GM20000 (cell line): Measurements from ENCODE around the gene HAVCR2.

Source experiments
- DNase-seq: peaks from one replicate; pipeline ENCODE4 v3.0.0; 2012; ENCODE audit warnings: low spot score
- CTCF ChIP-seq: IDR thresholded peaks from 2 replicates; pipeline ENCODE4 v1.5.1; 2012; ENCODE audit warnings: mild to moderate bottlenecking, control low read depth; ENCODE audit errors: extremely low read depth, missing control alignments

The HAVCR2 gene

GRCh38 chr5:157088342-157088990 lies 20.4 kb downstream of the HAVCR2 start:
- DNase-seq: no peak
- no peak for TF ChIP-seq CTCF

GRCh38 chr5:157086751-157087359 lies 22.0 kb downstream of the HAVCR2 start:
- TF ChIP-seq CTCF: no peak
- no peak for DNase-seq

GRCh38 chr5:157085930-157086329 lies 22.9 kb downstream of the HAVCR2 start:
- no peak for TF ChIP-seq CTCF

GRCh38 chr5:157080286-157080685 lies 28.6 kb downstream of the HAVCR2 start:
- no peak for TF ChIP-seq CTCF
- DNase-seq: no peak

More at GRCh38 chr5:157085930-157086329, 22.9 kb downstream of the HAVCR2 start:
- no peak for DNase-seq

- no peak for DNase-seq
These were observed 32.3 kb downstream of the HAVCR2 start for GRCh38 chr5:157076558-157076957.

GRCh38 chr5:157072508-157072907 lies 36.3 kb downstream of the HAVCR2 start:
- TF ChIP-seq CTCF: no peak
- no peak for DNase-seq

More at GRCh38 chr5:157076558-157076957, 32.3 kb downstream of the HAVCR2 start:
- TF ChIP-seq CTCF: no peak

GRCh38 chr5:157069949-157070348 lies 38.9 kb downstream of the HAVCR2 start:
- DNase-seq: no peak
- no peak for TF ChIP-seq CTCF
